Mammary epithelial cell (primary cell): ENCODE results near the gene DYRK1A.

ENCODE experiments used
- CTCF ChIP-seq, 2 donors: IDR thresholded peaks in 1 of 2; conservative IDR thresholded peaks in 1 of 2; 2 replicates each; pipeline ENCODE4 v1.5.1; 2011 to 2012; ENCODE audit warnings: inconsistent platforms in 2 of 2, low read length in 2 of 2, mild to moderate bottlenecking in 2 of 2, control low read depth in 1 of 2, low read depth in 1 of 2; ENCODE audit not compliant: insufficient read depth in 1 of 2; ENCODE audit errors: extremely low read depth in 1 of 2
- EZH2 ChIP-seq: IDR thresholded peaks from 2 replicates; pipeline ENCODE4 v1.6.1; 2012; ENCODE audit warnings: low read length, inconsistent platforms, borderline replicate concordance

GRCh38 chr21:37386151-37386550, 19.6 kb downstream of the DYRK1A start:
- TF ChIP-seq EZH2 (no peak), CTCF (conservative IDR thresholded peaks at IDR 0.05 in 1 of 2, IDR thresholded peaks at IDR 0.05 in 1 of 2; ENCODE audit: extremely low read depth in 1 of 2, insufficient read depth in 1 of 2, low read depth in 1 of 2, low read length in 2 of 2) (no peak)
